Transverse colon (tissue), 4 donors: ENCODE data around the gene GNAI1. TPM values are rescaled to one million over a fixed set of nuclear protein-coding genes. Genes with fewer than 3 reads are reported as not detected.

Experiments used
- DNase-seq: peaks from one replicate; pipeline ENCODE4 v3.0.0-alpha.2; 2019
- H3K27ac ChIP-seq, 4 donors: fragments of 200-600 bp; sonication (generic); 2 replicates each; pipeline ENCODE4 v1.5.1; 2016 to 2018; ENCODE audit warnings: inconsistent platforms in 4 of 4
- H3K27me3 ChIP-seq: fragments of 200-600 bp; sonication (generic); 2 replicates; pipeline ENCODE4 v1.5.1; 2017; ENCODE audit warnings: inconsistent platforms
- H3K36me3 ChIP-seq, 4 donors: fragments of 200-600 bp; sonication (generic); 2 replicates each; pipeline ENCODE4 v1.5.1; 2017 to 2019; ENCODE audit warnings: inconsistent platforms in 4 of 4
- H3K4me1 ChIP-seq, 4 donors: fragments of 200-600 bp; sonication (generic); 2 replicates each; pipeline ENCODE4 v1.5.1; 2017 to 2020; ENCODE audit warnings: inconsistent platforms in 4 of 4
- H3K4me3 ChIP-seq, 4 donors: fragments of 200-600 bp; sonication (generic); 1 replicate in 1 of 4; 2 replicates in 3 of 4; pipeline versions ENCODE4 v1.5.1 to v1.6.1; 2017 to 2019; ENCODE audit warnings: inconsistent platforms in 4 of 4
- H3K9me3 ChIP-seq, 2 donors: fragments of 200-600 bp; sonication (generic); 2 replicates each; pipeline ENCODE4 v1.5.1; 2017 to 2019; ENCODE audit warnings: inconsistent platforms in 2 of 2
- CTCF ChIP-seq, 5 experiments: fragments of 200-600 bp in 3 of 5; fragments of 450-650 bp in 2 of 5; sonication (generic) in 3 of 5; IDR thresholded peaks; 1 replicate in 2 of 5; 2 replicates in 3 of 5; pipeline ENCODE4 v1.5.1; 2016 to 2017; ENCODE audit warnings: antibody characterized with exemption in 5 of 5, inconsistent platforms in 3 of 5, mild to moderate bottlenecking in 2 of 5, moderate library complexity in 1 of 5
- EP300 ChIP-seq: sonication (generic); formaldehyde crosslinking; IDR thresholded peaks from one replicate; pipeline ENCODE4 v1.6.1; 2017; ENCODE audit warnings: antibody characterized with exemption, low read depth
- POLR2A ChIP-seq: fragments of 450-650 bp; IDR thresholded peaks from one replicate; pipeline ENCODE4 v1.6.1; 2016; ENCODE audit warnings: antibody characterized with exemption, mild to moderate bottlenecking, moderate library complexity
- POLR2AphosphoS5 ChIP-seq, 3 donors: sonication (generic); formaldehyde crosslinking; IDR thresholded peaks; one replicate each; pipeline ENCODE4 v1.6.1; 2016; ENCODE audit warnings: antibody characterized with exemption in 3 of 3
- WGBS, 2 donors: methylation state at CpG; one replicate each; pipeline ENCODE4 v1.1.5; 2018; ENCODE audit warnings: low coverage in 1 of 2; 5-methylcytosine and 5-hydroxymethylcytosine counted together
- in situ Hi-C, 4 donors: fragments of 200-750 bp; cut with MboI; loops; one replicate each; pipeline versions ENCODE4 v1.15.0 to v1.15.1; 2017; ENCODE audit warnings: low sequenced_read_pairs in 3 of 4, low pct_ligation_motif_present in 1 of 4, low pct_unique_long_range_greater_than_20kb in 1 of 4
- intact Hi-C: fragments of 100-400 bp; cut with DNase I; formaldehyde crosslinking; loops from one replicate; pipeline ENCODE4 v1.15.1; 2023; ENCODE audit warnings: low total_unique reads
- total RNA-seq, 4 donors: library from RNA; depleted of rRNA; stranded (reverse); fragments of >200 nt; gene quantifications; one replicate each; pipeline ENCODE4 v1.1.0, GENCODE V29; 2016

Gene GNAI1
- total RNA-seq, 4 donors from 2014 or later = 3.0 to 46.0 (median 37.4) TPM

GRCh38 chr7:80145780-80146422, 11.3 kb downstream of the GNAI1 start:
- TF ChIP-seq EP300 (no peak), POLR2A (no peak), POLR2AphosphoS5 (IDR thresholded peaks at IDR 0.05) (no peak), CTCF (IDR thresholded peaks at IDR 0.05) (no peak)
- 52 to 59% methylated on average over 3 of the region's 3 CpGs for WGBS, 2 donors
- no peaks in the 10 kb centered on the region for H3K27me3 ChIP-seq
- intact Hi-C loops (no loop called here), in situ Hi-C loops (no loop called here)
- peaks cover 0 to 34% (median 10%) of the 10 kb centered on the region in 4 donors for H3K4me1 ChIP-seq
- no peak for DNase-seq
- H3K27ac ChIP-seq = peak overlapping the region in 3 of 4 donors; percentile 9 to 45 (median 20)
- no peaks in the 10 kb centered on the region for H3K9me3 ChIP-seq
- H3K36me3 ChIP-seq = no peaks in the 10 kb centered on the region
- no peak overlapping the region for H3K4me3 ChIP-seq

- in situ Hi-C loops = no loop called here
- DNase-seq = no peak
- peaks cover 0 to 40% (median 12%) of the 10 kb centered on the region in 4 donors for H3K4me1 ChIP-seq
- no peaks in the 10 kb centered on the region for H3K9me3 ChIP-seq
- 73 to 83% methylated on average over 3 to 4 of the region's 4 CpGs for WGBS, 2 donors
- H3K27me3 ChIP-seq = no peaks in the 10 kb centered on the region
- peak overlapping the region in 3 of 4 donors; percentile 19 to 51 (median 38) for H3K27ac ChIP-seq
- TF ChIP-seq POLR2AphosphoS5 (IDR thresholded peaks at IDR 0.05) = no peak
- TF ChIP-seq POLR2A = no peak
- TF ChIP-seq CTCF (IDR thresholded peaks at IDR 0.05) = no peak
- no peak for TF ChIP-seq EP300
- intact Hi-C loops = no loop called here
- H3K36me3 ChIP-seq = no peaks in the 10 kb centered on the region
- H3K4me3 ChIP-seq = no peak overlapping the region
Measured at GRCh38 chr7:80146545-80147182, 12.0 kb downstream of the GNAI1 start.

- in situ Hi-C loops (no loop called here), intact Hi-C loops (no loop called here)
- Histone ChIP-seq H3K9me3 (no peaks in the 10 kb centered on the region), H3K4me1 (peaks cover 0 to 40% (median 12%) of the 10 kb centered on the region in 4 donors), H3K36me3 (no peaks in the 10 kb centered on the region), H3K27me3 (no peaks in the 10 kb centered on the region), H3K4me3 (no peak overlapping the region), H3K27ac (peak overlapping the region in 3 of 4 donors; percentile 19 to 51 (median 38))
- no peak for TF ChIP-seq POLR2AphosphoS5 (IDR thresholded peaks at IDR 0.05)
- no peak for TF ChIP-seq CTCF (IDR thresholded peaks at IDR 0.05)
- no peak for TF ChIP-seq POLR2A
- no peak for TF ChIP-seq EP300
- DNase-seq = no peak
- 40 to 49% methylated on average over 3 of the region's 3 CpGs for whole genome bisulfite sequencing, 2 donors
Measured at GRCh38 chr7:80147543-80148391, 13.1 kb downstream of the GNAI1 start.

GRCh38 chr7:80150611-80151273, 16.1 kb downstream of the GNAI1 start:
- no peak for DNase-seq
- H3K27me3 ChIP-seq = no peaks in the 10 kb centered on the region
- intact Hi-C loops (no loop called here), in situ Hi-C loops (no loop called here)
- H3K36me3 ChIP-seq = no peaks in the 10 kb centered on the region
- no peak overlapping the region for H3K4me3 ChIP-seq
- TF ChIP-seq EP300 (no peak), POLR2AphosphoS5 (IDR thresholded peaks at IDR 0.05) (no peak), POLR2A (no peak), CTCF (IDR thresholded peaks at IDR 0.05) (no peak)
- 65 to 77% methylated on average over 4 to 5 of the region's 5 CpGs for WGBS, 2 donors
- H3K9me3 ChIP-seq = no peaks in the 10 kb centered on the region
- peaks cover 3 to 50% (median 22%) of the 10 kb centered on the region in 4 donors for H3K4me1 ChIP-seq
- H3K27ac ChIP-seq = peak overlapping the region in 1 of 4 donors; percentile 28
